ENCODE measurements around the gene ZNF292.

Gene ZNF292

DNA sequence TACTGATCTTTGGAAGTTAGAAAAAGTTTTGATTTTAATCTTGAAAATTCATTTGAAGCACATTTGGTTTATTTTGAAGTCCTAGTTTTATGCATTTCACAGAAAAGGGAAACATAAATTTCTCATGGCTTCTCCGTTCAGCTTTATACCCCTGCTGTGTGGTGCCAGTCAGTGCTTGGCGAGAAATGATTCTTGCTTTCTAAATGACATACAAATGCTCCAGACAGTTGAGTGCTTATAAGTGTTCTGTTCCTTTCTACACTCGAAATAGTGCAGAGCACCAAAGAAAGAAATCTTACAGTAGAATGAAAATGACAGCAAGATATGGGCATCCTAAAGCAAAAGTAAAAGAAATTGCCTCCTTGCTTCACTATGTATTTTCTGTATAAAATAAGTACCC lies 9.0 kb upstream of the ZNF292 start:
- TF ChIP-seq EZH2phosphoT487 (IDR thresholded peaks at IDR 0.05; ENCODE audit: borderline replicate concordance, low read length): no peak
- TF ChIP-seq, protein P1, sequence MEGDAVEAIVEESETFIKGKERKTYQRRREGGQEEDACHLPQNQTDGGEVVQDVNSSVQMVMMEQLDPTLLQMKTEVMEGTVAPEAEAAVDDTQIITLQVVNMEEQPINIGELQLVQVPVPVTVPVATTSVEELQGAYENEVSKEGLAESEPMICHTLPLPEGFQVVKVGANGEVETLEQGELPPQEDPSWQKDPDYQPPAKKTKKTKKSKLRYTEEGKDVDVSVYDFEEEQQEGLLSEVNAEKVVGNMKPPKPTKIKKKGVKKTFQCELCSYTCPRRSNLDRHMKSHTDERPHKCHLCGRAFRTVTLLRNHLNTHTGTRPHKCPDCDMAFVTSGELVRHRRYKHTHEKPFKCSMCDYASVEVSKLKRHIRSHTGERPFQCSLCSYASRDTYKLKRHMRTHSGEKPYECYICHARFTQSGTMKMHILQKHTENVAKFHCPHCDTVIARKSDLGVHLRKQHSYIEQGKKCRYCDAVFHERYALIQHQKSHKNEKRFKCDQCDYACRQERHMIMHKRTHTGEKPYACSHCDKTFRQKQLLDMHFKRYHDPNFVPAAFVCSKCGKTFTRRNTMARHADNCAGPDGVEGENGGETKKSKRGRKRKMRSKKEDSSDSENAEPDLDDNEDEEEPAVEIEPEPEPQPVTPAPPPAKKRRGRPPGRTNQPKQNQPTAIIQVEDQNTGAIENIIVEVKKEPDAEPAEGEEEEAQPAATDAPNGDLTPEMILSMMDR (IDR thresholded peaks at IDR 0.05; ENCODE audit: low read depth, low read length, poor library complexity, severe bottlenecking): no peak
- H3K27me3 ChIP-seq (ENCODE audit: control insufficient read depth, low read length): peaks cover 16% of the 10 kb centered on the region
- H3K79me2 ChIP-seq (ENCODE audit: control insufficient read depth, low read length): no peaks in the 10 kb centered on the region
- H3F3A ChIP-seq (ENCODE audit: control insufficient read depth, insufficient read depth): no peaks in the 10 kb centered on the region
- no peaks in the 10 kb centered on the region for H3K36me3 ChIP-seq (ENCODE audit: control insufficient read depth, low read length)
- peak overlapping the region; percentile 40 for H3K4me2 ChIP-seq (ENCODE audit: low read length)
- no peaks in the 10 kb centered on the region for H3K9me2 ChIP-seq (replicated peaks; ENCODE audit: control insufficient read depth, low read length)
- H3K9me3 ChIP-seq (ENCODE audit: control insufficient read depth, insufficient read depth, low read length): no peaks in the 10 kb centered on the region
- H3K4me3 ChIP-seq (ENCODE audit: low read length): no peak overlapping the region
- H3K4me1 ChIP-seq (ENCODE audit: control insufficient read depth, low read length): peaks cover 7% of the 10 kb centered on the region
- H4K20me1 ChIP-seq (ENCODE audit: control insufficient read depth, insufficient read depth, low read depth, low read length): no peaks in the 10 kb centered on the region
- H3K27ac ChIP-seq (ENCODE audit: low read depth, low read length): no peak overlapping the region

DNA sequence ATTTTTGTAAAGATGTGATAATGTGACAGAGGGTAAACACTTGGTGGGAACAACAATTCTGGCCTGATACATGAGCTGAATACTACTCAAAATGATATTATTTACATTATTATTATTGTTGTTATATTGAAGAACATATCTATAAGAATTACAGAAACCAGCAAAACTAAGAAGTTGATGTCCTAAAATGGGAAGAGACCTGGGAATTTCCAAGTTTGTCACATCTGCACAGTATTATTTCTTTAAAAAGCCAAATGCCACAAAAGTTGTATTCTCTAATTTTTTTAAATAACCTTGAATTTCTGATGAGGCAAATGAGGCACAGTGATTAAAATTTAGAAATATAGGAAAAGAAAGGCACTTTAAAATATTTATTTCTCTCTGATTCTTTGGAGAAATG lies 5.0 kb upstream of the ZNF292 start:
- H3K36me3 ChIP-seq (ENCODE audit: control insufficient read depth, low read length): no peaks in the 10 kb centered on the region
- H3K27ac ChIP-seq (ENCODE audit: low read depth, low read length): no peak overlapping the region
- H4K20me1 ChIP-seq (ENCODE audit: control insufficient read depth, insufficient read depth, low read depth, low read length): no peaks in the 10 kb centered on the region
- no peaks in the 10 kb centered on the region; the same call in 1 of the 2 replicates for H3F3A ChIP-seq (ENCODE audit: control insufficient read depth, insufficient read depth)
- H3K4me2 ChIP-seq (ENCODE audit: low read length): no peak overlapping the region
- H3K9me2 ChIP-seq (replicated peaks; ENCODE audit: control insufficient read depth, low read length): no peaks in the 10 kb centered on the region
- peaks cover 9% of the 10 kb centered on the region for H3K79me2 ChIP-seq (ENCODE audit: control insufficient read depth, low read length)
- H3K4me1 ChIP-seq (ENCODE audit: control insufficient read depth, low read length): peaks cover 41% of the 10 kb centered on the region
- no peak for TF ChIP-seq EZH2phosphoT487 (IDR thresholded peaks at IDR 0.05; ENCODE audit: borderline replicate concordance, low read length)
- TF ChIP-seq, protein P1 (IDR thresholded peaks at IDR 0.05; ENCODE audit: low read depth, low read length, poor library complexity, severe bottlenecking): no peak
- no peak overlapping the region for H3K4me3 ChIP-seq (ENCODE audit: low read length)
- peaks cover 39% of the 10 kb centered on the region for H3K27me3 ChIP-seq (ENCODE audit: control insufficient read depth, low read length)
- H3K9me3 ChIP-seq (ENCODE audit: control insufficient read depth, insufficient read depth, low read length): no peaks in the 10 kb centered on the region

DNA sequence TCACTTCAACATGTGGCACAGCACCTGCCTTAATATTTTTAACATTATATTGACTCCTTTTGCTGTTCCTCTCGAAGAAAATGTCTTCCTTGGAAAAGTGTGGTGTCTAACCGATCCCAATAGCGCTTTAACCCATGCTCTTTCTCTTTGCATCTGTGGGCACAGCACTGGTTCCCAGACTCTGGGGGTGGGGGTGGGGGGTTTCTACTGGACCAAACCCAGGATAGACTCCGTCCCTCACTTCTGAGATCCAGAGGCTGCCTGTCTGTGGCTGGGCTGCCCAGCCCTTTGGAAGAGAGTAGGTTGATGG lies 3.9 kb upstream of the ZNF292 start:
- TF ChIP-seq, protein P1 (IDR thresholded peaks at IDR 0.05; ENCODE audit: low read depth, low read length, poor library complexity, severe bottlenecking): no peak
- TF ChIP-seq EZH2phosphoT487 (IDR thresholded peaks at IDR 0.05; ENCODE audit: borderline replicate concordance, low read length): no peak
- Histone ChIP-seq H3K27ac (ENCODE audit: low read depth, low read length) (no peak overlapping the region), H3F3A (ENCODE audit: control insufficient read depth, insufficient read depth) (no peaks in the 10 kb centered on the region; the same call in 1 of the 2 replicates), H3K4me3 (ENCODE audit: low read length) (peak overlapping the region; percentile 69), H3K9me2 (replicated peaks; ENCODE audit: control insufficient read depth, low read length) (no peaks in the 10 kb centered on the region), H3K79me2 (ENCODE audit: control insufficient read depth, low read length) (peaks cover 19% of the 10 kb centered on the region), H4K20me1 (ENCODE audit: control insufficient read depth, insufficient read depth, low read depth, low read length) (0 out of 2 replicates have a peak, but pooled peaks cover 4% of the 10 kb centered on the region), H3K36me3 (ENCODE audit: control insufficient read depth, low read length) (peaks cover 6% of the 10 kb centered on the region; the same call in 1 of the 2 replicates), H3K4me2 (ENCODE audit: low read length) (peak overlapping the region; percentile 81), H3K9me3 (ENCODE audit: control insufficient read depth, insufficient read depth, low read length) (no peaks in the 10 kb centered on the region), H3K27me3 (ENCODE audit: control insufficient read depth, low read length) (peaks cover 36% of the 10 kb centered on the region), H3K4me1 (ENCODE audit: control insufficient read depth, low read length) (peaks cover 37% of the 10 kb centered on the region)
